GM12865 (cell line): ENCODE measurements around the gene CBFA2T3.
"Not testable (repeated sequence)": the region's sequence is repeated elsewhere in the genome, so short reads cannot be mapped to it uniquely, and the experiment has no call there.

ENCODE experiments used
- DNase-seq: peaks from one replicate; pipeline ENCODE4 v3.0.0; 2010; ENCODE audit warnings: low read depth
- H3K4me3 ChIP-seq: 2 replicates; pipeline ENCODE4 v1.5.1; 2011; ENCODE audit warnings: mild to moderate bottlenecking, low read depth, low read length, control low read depth
- CTCF ChIP-seq: IDR thresholded peaks from 2 replicates; pipeline ENCODE4 v1.5.1; 2011; ENCODE audit warnings: low read length, control low read depth, low read depth, inconsistent platforms; ENCODE audit not compliant: insufficient read depth; ENCODE audit errors: missing control alignments

Gene CBFA2T3

DNA sequence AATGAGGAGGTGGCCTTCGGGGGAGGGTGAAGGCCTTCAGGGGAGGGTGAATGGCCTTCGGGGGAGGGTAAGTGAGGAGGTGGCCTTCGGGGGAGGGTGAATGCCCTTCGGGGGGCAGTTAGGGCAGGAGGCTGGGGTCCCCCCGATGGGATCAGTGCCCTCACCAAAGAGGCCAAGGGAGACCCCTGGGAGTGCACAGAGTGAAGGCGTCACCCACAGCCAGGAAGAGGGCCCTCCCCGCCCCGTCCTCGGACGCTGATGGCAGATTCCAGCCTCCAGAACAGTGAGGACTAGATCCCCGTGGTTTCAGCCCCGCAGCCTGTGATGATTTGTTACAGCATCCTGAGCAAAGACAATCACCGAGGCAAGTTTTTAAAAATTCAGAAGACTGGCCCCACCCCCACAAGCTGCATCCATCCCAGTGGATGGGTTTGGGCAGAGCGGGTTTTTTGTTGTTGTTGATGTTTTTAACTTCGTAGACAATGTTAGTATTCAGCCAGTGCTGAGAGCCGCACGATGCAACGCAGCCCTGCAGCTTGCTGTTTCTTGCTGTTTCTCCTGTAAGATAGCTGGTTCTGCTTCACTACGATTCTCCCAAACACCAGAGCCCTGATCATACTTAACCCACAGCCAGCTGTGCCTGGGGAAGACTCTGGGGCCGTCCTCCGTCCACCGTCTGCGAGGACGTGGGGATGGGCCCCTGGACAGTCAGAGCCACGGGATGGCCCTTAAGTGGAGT is 40.7 kb upstream of the CBFA2T3 start:
- no peak for TF ChIP-seq CTCF
- no peak for DNase-seq
- H3K4me3 ChIP-seq, result no peak overlapping the region

DNA sequence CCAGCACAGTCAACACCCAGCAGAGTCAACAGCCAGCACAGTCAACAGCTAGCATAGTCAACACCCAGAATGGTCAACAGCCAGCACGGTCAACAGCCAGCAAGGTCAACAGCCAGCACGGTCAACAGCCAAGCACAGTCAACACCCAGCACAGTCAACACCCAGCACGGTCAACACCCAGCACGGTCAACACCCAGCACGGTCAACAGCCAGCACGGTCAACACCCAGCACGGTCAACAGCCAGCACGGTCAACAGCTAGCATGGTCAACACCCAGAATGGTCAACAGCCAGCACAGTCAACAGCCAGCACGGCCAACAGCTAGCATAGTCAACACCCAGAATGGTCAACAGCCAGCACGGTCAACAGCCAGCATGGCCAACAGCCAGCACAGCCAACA is 39.6 kb upstream of the CBFA2T3 start:
- DNase-seq, H3K4me3 ChIP-seq: not testable (repeated sequence)

DNA sequence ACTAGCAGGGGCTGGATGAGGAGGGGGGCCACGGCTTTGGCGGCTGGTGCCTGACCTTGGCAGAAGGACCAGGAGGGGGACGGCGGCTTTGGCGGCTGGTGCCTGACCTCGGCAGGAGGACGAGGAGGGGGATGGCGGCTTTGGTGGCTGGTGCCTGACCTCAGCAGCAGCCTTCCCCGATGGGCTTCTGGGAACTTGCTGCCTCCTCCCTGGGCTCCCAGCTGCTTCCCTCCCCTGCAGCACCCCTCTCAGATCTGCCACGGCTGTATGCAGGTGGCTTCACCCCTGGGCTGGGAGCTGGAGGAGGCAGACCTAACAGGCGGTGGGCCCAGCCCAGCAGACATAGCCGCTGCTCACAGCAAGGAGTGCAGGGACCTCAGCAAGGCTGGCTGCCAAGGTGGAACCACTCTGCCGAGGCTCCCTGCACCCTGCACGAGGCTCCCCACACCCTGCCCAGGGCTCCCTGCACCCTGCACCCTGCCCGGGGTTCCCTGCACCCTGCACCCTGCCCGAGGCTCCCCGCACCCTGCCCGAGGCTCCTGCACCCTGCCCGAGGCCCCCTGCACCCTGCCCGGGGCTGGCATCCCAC is 38.4 kb upstream of the CBFA2T3 start:
- no peak for DNase-seq
- no peak for TF ChIP-seq CTCF
- H3K4me3 ChIP-seq, result no peak overlapping the region

DNA sequence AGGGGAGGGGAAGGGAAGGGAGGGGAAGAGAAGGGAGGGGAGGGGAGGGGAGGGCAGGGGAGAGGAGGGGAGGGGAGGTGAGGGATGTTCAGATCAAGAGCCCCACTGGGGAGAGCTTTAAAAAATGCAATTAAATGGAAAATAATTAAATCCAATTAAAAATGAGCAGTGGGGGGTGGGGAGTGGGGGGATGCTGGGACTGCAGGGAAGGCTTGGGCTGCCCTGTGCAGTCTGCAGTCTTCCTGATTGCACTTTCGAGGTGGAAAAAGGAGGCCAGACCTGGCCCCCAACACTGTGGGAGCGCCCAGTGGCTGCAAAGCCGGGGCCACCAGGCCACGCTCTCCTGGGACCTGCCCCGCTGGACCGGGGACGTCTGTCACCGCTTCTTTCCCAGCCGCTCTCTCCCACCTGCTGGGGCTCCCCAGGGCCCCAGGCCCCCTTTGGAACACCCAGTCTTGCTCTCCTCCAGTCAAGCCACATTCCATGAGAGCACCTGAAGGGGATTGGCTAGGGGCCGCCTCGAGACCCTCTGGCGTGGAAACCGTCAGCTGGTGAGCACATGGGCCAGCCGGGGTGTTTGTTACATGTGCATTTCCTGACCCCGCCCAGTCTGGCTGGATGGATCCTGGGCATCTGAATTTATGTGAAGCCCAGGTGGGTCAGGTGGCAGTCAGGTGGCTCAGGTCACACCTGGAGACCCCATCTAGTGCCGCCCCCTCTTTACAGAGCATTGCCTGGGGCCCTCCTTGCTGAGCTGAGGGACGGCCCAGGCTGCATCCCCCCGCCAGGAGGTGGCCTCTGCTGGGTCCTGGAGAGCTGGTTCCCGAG is 37.6 kb upstream of the CBFA2T3 start:
- no peak for TF ChIP-seq CTCF
- DNase-seq, result no peak
- H3K4me3 ChIP-seq, result no peak overlapping the region

DNA sequence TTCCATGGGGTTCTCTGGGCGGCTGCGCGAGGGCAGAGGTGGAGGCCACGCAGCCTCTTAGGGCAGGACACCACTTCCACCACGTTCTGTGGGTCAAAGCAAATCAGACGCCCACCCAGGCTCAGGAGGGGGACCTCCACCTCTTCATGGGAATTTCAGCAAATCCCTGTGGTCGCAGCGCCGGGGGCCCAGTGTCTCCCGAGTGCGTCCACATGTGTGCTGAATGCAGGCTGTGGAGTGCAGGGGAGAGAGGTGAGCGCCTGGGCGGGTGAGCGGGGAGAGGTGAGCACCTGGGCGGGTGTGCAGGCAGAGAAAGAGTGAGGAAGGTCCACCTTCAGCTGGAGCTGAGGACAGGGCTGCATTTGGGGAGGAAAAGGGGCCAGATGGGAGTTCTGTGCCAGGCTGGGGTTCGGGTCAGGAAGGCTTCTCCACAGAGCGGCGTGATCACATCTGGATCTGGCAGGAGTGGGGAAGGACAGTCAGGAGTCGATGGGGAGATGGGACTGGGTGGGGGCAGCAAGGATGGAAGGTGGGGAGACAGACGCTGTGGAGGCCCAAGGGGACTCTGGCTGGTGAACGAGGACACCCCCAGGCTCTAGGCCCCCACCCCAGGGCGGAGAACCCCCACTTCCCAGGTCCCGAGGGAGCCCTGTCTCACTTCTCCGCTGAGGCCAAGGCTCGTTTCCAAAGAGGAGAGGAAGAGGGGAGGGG is 36.8 kb upstream of the CBFA2T3 start:
- TF ChIP-seq CTCF, result no peak
- DNase-seq, result no peak
- H3K4me3 ChIP-seq, result no peak overlapping the region

- TF ChIP-seq CTCF, result no peak
- no peak for DNase-seq
- H3K4me3 ChIP-seq, result no peak overlapping the region
Observed at GRCh38 chr16:89013111-89013510, 36.1 kb upstream of the CBFA2T3 start.

GRCh38 chr16:89012622-89012995 is 35.6 kb upstream of the CBFA2T3 start:
- H3K4me3 ChIP-seq, result no peak overlapping the region
- no peak for DNase-seq
- no peak for TF ChIP-seq CTCF
